ENCODE results near the gene ZNF431.
"Not testable (repeated sequence)": the region's sequence is repeated elsewhere in the genome, so short reads cannot be mapped to it uniquely, and the experiment has no call there.

Gene ZNF431

GRCh38 chr19:21147540-21147939 is 5.7 kb downstream of the ZNF431 start:
- no peak for DNase-seq

GRCh38 chr19:21148681-21149080 is 6.8 kb downstream of the ZNF431 start:
- no peak for DNase-seq

- DNase-seq = no peak
Observed at GRCh38 chr19:21149877-21150276, 8.0 kb downstream of the ZNF431 start.

- DNase-seq = no peak
Observed at GRCh38 chr19:21151460-21151859, 9.6 kb downstream of the ZNF431 start.

GRCh38 chr19:21158523-21159135 is 16.8 kb downstream of the ZNF431 start:
- no peak for DNase-seq

GRCh38 chr19:21164541-21164940 is 22.7 kb downstream of the ZNF431 start:
- no peak for DNase-seq

GRCh38 chr19:21166436-21166835 is 24.6 kb downstream of the ZNF431 start:
- DNase-seq = no peak

- DNase-seq = no peak
Observed at GRCh38 chr19:21197590-21198295, 55.9 kb downstream of the ZNF431 start.

GRCh38 chr19:21202865-21203494 is 61.1 kb downstream of the ZNF431 start:
- peak; percentile 17 to 56 for DNase-seq

- DNase-seq = no peak
Observed at GRCh38 chr19:21210037-21210621, 68.3 kb downstream of the ZNF431 start.

- no peak for DNase-seq
Observed at GRCh38 chr19:21221693-21222092, 79.9 kb downstream of the ZNF431 start.

- not testable (repeated sequence) for DNase-seq
Observed at GRCh38 chr19:21229938-21230337, 88.1 kb downstream of the ZNF431 start.

- no peak for DNase-seq
Observed at GRCh38 chr19:21233691-21234090, 91.9 kb downstream of the ZNF431 start.

GRCh38 chr19:21236751-21237150 is 94.9 kb downstream of the ZNF431 start:
- DNase-seq = not testable (repeated sequence)

- no peak for DNase-seq
Observed at GRCh38 chr19:21238670-21239069, 96.8 kb downstream of the ZNF431 start.
